SK-N-MC (cell line): ENCODE data around the gene MLST8.

Experiments used
- DNase-seq: peaks from one replicate; pipeline ENCODE4 v3.0.0-alpha.2; 2011; ENCODE audit warnings: low read depth, low spot score
- H3K27ac ChIP-seq: fragments of 200-600 bp; sonication (generic); 2 replicates; pipeline ENCODE4 v1.5.1; 2016; ENCODE audit warnings: mixed run types
- H3K36me3 ChIP-seq: fragments of 200-600 bp; sonication (generic); 2 replicates; pipeline ENCODE4 v1.6.1; 2017; ENCODE audit warnings: antibody characterized with exemption, low read length, mixed read lengths; ENCODE audit not compliant: insufficient read depth
- H3K4me3 ChIP-seq: fragments of 200-600 bp; sonication (generic); 2 replicates; pipeline ENCODE4 v1.5.1; 2016
- H3K9ac ChIP-seq: fragments of 200-600 bp; sonication (generic); 2 replicates; pipeline ENCODE4 v1.8.0; 2017; ENCODE audit warnings: mixed run types, mixed read lengths; ENCODE audit not compliant: insufficient read length
- H3K9me3 ChIP-seq: fragments of 200-600 bp; sonication (generic); 2 replicates; pipeline ENCODE4 v1.6.1; 2017; ENCODE audit warnings: low read depth, mild to moderate bottlenecking, antibody characterized with exemption, low read length, moderate library complexity, mixed read lengths
- EZH2 ChIP-seq: fragments of 200-600 bp; sonication (generic); IDR thresholded peaks from one replicate; pipeline ENCODE4 v1.6.1; 2017; ENCODE audit warnings: antibody characterized with exemption
- FOXP2 ChIP-seq: optimal IDR thresholded peaks from 2 replicates; pipeline ENCODE3; 2011; ENCODE audit warnings: mild to moderate bottlenecking, moderate library complexity; ENCODE audit not compliant: insufficient read depth; ENCODE audit errors: extremely low read length, control extremely low read depth
- POLR2AphosphoS5 ChIP-seq: IDR thresholded peaks from 2 replicates; pipeline ENCODE4 v1.6.1; 2012; ENCODE audit warnings: mild to moderate bottlenecking, low read depth, low read length, borderline replicate concordance

Gene MLST8

DNA sequence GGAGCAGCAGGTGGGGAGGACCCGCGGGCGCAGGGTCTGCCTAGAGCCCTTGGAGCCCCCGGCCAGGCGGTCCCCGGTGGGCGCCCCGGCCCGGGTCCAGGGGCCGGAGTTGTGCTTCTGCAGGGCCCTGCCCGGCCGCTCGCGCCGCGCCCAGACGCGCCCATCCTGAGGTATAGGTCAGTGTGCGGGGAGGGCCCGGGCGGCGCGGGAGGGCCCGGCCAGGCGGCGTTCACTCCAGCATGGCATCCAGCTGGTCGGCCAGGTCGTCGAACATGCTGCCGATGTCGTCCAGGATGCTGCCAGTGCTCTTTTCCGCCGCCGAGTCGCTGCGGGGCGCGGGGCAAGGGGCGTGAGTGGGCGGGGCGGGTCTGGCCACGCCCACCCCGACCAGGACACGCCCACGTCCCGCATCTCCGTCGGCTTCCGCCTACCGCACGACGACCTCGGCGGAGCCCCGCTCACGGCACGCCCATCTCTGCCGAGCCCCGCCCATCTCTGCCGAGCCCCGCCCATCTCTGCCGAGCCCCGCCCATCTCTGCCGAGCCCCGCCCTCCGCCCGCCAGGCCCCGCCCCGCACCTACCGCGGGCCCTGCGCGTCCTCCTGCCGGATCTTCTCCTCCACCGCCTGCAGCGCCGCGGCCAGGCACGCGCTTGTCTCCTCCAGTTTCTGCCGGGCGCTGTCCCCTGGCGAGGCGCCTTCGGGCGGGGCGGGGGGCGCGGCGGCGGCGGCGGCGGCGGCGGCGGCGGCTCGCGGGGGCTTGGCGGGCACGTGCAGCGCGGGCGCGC is 26.7 kb upstream of the MLST8 start:
- no peaks in the 10 kb centered on the region for H3K9me3 ChIP-seq
- no peak overlapping the region for H3K9ac ChIP-seq
- H3K36me3 ChIP-seq = peaks cover 13% of the 10 kb centered on the region; the same call in 1 of the 2 replicates
- no peak overlapping the region for H3K4me3 ChIP-seq
- no peak overlapping the region for H3K27ac ChIP-seq
- DNase-seq = no peak
- TF ChIP-seq EZH2 (no peak), POLR2AphosphoS5 (no peak), FOXP2 (no peak)

DNA sequence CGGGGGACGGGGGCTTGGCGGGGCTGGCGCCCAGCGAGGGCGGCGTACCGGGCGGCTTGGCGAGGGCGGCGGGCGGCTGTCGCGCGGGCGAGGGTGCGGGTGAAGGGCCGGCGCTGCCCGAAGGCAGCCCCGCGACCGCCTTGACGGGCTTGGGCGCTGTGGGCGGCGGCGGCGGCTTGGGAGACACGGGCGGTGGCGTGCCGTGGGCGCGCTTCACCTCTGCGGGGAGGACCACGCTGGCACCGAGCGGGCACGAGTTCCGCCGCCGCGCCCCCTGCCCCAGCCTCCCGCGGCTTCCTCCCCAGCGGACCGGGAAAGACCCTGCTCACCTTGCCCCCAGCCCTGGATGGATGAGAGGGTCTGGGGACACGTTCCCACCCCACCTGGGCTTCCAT is 26.1 kb upstream of the MLST8 start:
- H3K27ac ChIP-seq = no peak overlapping the region
- DNase-seq = no peak
- H3K9me3 ChIP-seq = no peaks in the 10 kb centered on the region
- TF ChIP-seq POLR2AphosphoS5 = no peak
- no peak for TF ChIP-seq FOXP2
- TF ChIP-seq EZH2 = no peak
- H3K4me3 ChIP-seq = no peak overlapping the region
- H3K9ac ChIP-seq = no peak overlapping the region
- peaks cover 13% of the 10 kb centered on the region; the same call in 1 of the 2 replicates for H3K36me3 ChIP-seq

DNA sequence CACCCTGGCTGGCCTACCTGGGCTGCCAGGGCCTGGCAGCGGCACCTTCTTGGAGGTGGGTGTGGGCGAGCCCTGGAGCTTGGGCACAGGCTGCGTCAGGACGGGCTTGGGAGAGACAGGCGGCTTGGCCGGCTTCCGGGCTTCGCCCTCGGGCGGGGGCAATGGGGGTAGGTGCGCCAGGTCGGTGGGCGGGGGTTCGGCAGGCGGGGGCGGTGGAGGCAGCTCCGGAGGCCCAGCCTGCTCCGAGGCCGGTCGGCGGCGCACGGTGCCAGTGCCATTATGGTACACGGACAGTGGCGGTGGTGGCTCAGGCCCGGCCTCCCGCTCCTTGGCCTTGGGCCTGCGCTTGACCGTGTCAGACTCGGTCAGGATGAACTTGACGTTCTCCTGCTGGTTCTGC is 25.7 kb upstream of the MLST8 start:
- TF ChIP-seq EZH2 = no peak
- TF ChIP-seq POLR2AphosphoS5 = no peak
- no peak for TF ChIP-seq FOXP2
- DNase-seq = no peak
- Histone ChIP-seq H3K36me3 (peaks cover 9% of the 10 kb centered on the region; the same call in 1 of the 2 replicates), H3K9ac (no peak overlapping the region), H3K9me3 (no peaks in the 10 kb centered on the region), H3K4me3 (no peak overlapping the region), H3K27ac (no peak overlapping the region)

DNA sequence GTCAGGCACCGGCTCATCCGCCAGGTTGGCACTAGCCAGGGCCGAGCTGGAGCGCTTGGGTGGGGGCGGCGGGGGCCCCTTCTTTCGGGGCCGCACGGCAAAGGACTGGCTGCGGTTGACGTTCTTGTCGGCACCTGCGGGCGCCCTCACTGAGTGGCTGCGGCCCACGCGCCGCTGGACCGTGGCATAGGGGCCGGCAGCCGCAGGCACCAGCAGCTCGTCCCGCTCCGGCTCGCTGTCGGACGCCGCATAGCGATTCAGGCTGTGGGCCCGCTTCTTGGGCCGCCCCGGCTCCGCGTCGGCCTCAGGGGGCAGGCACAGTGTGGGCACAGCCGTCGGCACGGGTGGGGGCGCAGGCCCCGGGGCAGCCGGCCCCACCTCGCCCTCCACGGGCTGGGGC is 24.8 kb upstream of the MLST8 start:
- TF ChIP-seq FOXP2 = no peak
- TF ChIP-seq POLR2AphosphoS5 = no peak
- TF ChIP-seq EZH2 = no peak
- Histone ChIP-seq H3K9me3 (no peaks in the 10 kb centered on the region), H3K36me3 (peaks cover 7% of the 10 kb centered on the region; the same call in 1 of the 2 replicates), H3K4me3 (no peak overlapping the region), H3K9ac (no peak overlapping the region), H3K27ac (no peak overlapping the region)
- no peak for DNase-seq

DNA sequence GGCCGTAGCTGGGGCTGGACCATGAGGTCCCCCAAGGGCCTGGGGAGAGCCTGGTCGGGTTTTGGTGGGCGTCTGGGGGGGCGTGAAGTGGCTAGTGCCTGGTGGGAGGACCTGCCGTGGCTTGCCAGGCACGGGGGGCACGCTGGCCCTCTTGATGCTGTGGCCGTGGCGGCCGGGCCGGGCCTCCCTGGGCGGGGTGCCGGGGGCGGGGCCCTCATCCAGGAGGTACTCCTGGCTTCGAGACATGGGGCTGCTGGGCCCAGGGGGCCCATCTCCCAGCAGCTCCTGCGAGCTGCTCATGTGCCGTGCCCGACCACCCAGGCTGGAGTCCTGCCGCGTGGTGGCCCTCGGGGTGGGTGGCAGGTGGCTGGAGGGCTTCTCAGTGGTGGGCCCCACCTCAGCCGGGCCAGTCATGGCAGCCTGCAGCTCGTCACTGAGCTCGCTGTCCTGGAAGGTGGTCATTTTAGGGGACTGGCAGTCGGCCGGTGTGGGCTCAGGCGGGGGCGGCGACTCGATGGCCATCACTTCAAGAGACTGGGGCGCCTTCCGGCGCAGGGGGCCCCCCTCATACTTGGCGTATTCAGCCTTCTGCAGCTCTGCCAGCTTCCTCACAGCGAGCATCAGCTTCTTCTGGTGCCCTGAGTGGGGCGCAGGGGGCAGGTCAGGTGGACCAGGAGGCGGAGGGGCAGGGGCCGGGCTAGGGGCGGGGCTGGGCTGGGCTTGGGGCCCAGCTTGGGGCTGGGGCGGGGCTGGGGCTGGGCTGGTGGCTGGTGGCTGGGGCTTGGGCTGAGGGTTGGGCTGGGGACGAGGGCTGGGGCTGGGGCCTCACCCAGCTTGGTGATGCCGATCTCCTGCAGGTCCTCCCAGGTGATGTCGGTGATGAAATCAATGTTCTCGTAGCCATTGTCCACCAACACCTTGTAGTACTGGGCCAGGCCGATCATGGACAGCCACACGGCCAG is 24.0 kb upstream of the MLST8 start:
- Histone ChIP-seq H3K9ac (no peak overlapping the region), H3K27ac (no peak overlapping the region)
- DNase-seq = no peak

DNA sequence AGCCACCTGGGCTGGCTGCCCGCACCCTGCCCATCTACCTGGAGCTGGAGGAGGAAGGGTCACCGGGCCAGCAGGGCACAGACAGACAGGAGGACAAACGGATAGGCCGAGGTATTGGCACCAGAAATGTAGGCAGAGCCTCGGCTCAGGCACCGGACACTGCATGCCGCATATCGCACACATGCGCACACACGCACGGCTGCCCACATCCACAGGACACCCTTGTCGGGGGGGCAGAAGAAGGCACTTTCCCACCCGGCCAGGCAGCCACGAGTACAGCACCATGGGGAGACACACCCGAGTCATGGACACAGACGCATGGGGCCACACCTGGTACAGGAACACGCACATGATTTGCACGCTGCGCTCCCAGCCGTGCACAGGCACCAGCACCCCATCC is 23.3 kb upstream of the MLST8 start:
- no peak overlapping the region for H3K27ac ChIP-seq
- no peak for DNase-seq

More for the DNA sequence above, 24.0 kb upstream of the MLST8 start:
- Histone ChIP-seq H3K36me3 (no peaks in the 10 kb centered on the region; the same call in 1 of the 2 replicates), H3K4me3 (no peak overlapping the region), H3K9me3 (no peaks in the 10 kb centered on the region)
- TF ChIP-seq POLR2AphosphoS5 (no peak), EZH2 (no peak)

DNA sequence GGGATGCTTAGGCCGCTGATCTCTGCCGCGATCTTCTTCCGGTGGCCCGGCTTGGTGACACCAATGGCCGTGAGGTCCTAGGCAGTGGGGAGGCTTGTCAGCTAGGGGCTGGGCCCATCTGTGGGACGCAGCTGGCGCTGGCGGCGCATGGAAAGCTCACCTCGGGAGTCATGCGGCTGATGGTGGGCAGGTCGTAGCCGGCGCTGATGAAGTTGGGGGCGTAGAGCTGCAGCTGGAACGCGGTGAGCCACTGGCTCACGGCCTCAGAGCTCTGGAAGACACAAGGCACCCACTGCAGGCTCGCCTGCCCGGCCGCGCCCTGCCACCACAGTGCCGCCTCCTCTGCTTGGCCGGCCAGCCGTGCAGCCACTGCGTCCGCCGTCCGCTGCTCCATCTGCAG is 21.6 kb upstream of the MLST8 start:
- Histone ChIP-seq H3K27ac (no peak overlapping the region), H3K9me3 (no peaks in the 10 kb centered on the region), H3K36me3 (no peaks in the 10 kb centered on the region), H3K9ac (no peak overlapping the region), H3K4me3 (no peak overlapping the region)
- TF ChIP-seq POLR2AphosphoS5 (no peak), FOXP2 (no peak), EZH2 (no peak)
- DNase-seq = no peak

More for the DNA sequence above, 23.3 kb upstream of the MLST8 start:
- no peaks in the 10 kb centered on the region for H3K36me3 ChIP-seq
- H3K4me3 ChIP-seq = no peak overlapping the region
- no peak overlapping the region for H3K9ac ChIP-seq
- no peak for TF ChIP-seq POLR2AphosphoS5
- no peak for TF ChIP-seq FOXP2
- TF ChIP-seq EZH2 = no peak
- H3K9me3 ChIP-seq = no peaks in the 10 kb centered on the region

DNA sequence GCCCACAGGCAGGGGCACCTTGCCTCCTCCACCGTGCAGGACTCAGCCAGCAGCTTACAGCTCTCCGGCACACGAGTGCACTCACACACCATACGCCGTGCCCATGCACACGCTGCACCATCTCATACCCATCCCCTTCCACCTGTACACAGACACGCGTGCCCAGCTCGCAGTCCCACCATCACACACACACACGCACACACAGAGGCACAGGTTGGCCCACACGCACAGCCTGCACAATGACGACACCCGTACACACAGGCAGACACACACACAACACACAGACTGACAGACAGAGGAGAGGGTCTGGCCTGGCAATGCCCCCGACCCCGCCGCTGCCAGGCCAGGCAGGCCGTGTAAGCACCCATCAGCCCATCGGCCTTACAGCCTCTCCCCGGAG is 20.9 kb upstream of the MLST8 start:
- no peaks in the 10 kb centered on the region for H3K9me3 ChIP-seq
- no peak overlapping the region for H3K9ac ChIP-seq
- no peak for DNase-seq
- H3K27ac ChIP-seq = no peak overlapping the region
- H3K36me3 ChIP-seq = no peaks in the 10 kb centered on the region
- TF ChIP-seq POLR2AphosphoS5 = no peak
- no peak overlapping the region for H3K4me3 ChIP-seq
